ENCODE results near the gene PRR22.

GRCh38 chr19:5788422-5788821 lies 3.9 kb upstream of the PRR22 start:
- TF ChIP-seq EZH2 (IDR thresholded peaks at IDR 0.05; ENCODE audit: low read length, unreplicated experiment) (no peak), CTCF (conservative IDR thresholded peaks at IDR 0.05; ENCODE audit: low read depth, low read length) (no peak), EZH2phosphoT487 (IDR thresholded peaks at IDR 0.05; ENCODE audit: borderline replicate concordance, low read length) (no peak)
